ENCODE measurements around the gene USB1. TPM values are rescaled to one million over a fixed set of nuclear protein-coding genes. Genes with fewer than 3 reads are reported as not detected.
A peak's percentile ranks its signal among the peaks of the same experiment; 100 is the strongest.

USB1 gene
- total and polyA plus RNA-seq, 2 experiments from 2014 or later = 79.6 to 118 TPM

- TF ChIP-seq ZNF462 (CRISPR knock-in tag; IDR thresholded peaks at IDR 0.05) (no peak), STAT1 (IDR thresholded peaks at IDR 0.05; ENCODE audit: unreplicated experiment) (no peak)
These were observed 23.5 kb downstream of the USB1 start (continued) for GRCh38 chr16:58024486-58025350.

- peak within 1 kb of the TSS; percentile 96 for H3K4me3 ChIP-seq
- peak within 1 kb of the TSS; percentile 82 for H2AFZ ChIP-seq
- H3K27ac ChIP-seq (ENCODE audit: low read depth) = peak within 1 kb of the TSS; percentile 76; the same call in 1 of the 2 replicates
- peaks cover 7% of the 10 kb centered on the region; the same call in 1 of the 2 replicates for H3F3A ChIP-seq (replicated peaks; ENCODE audit: low read depth)
- H4K20me1 ChIP-seq (replicated peaks; ENCODE audit: insufficient read depth) = peaks cover 2% of the 10 kb centered on the region; the same call in 1 of the 2 replicates
- no peaks in the 10 kb centered on the region for H3K9me3 Mint-ChIP-seq
- peaks cover 57% of the 10 kb centered on the region for H3K4me1 Mint-ChIP-seq
- no peaks in the 10 kb centered on the region; the same call in 1 of the 2 replicates for H3K36me3 ChIP-seq (ENCODE audit: insufficient read depth)
- H3K4me3 Mint-ChIP-seq = peak within 1 kb of the TSS; percentile 85
- ATAC-seq = peak; percentile 44
- peaks cover 35% of the 10 kb centered on the region for H3K79me2 ChIP-seq (replicated peaks; ENCODE audit: insufficient read depth)
- no peaks in the 10 kb centered on the region for H3K9me2 ChIP-seq (ENCODE audit: insufficient read depth)
- peak within 1 kb of the TSS; percentile 94 for H3K4me2 ChIP-seq
- peak; percentile 99 for DNase-seq (ENCODE audit: low spot score)
- peaks cover 9% of the 10 kb centered on the region; the same call in 2 of the 3 replicates for H3K36me3 Mint-ChIP-seq (ENCODE audit: low read depth)
- H3K27ac Mint-ChIP-seq = peak within 1 kb of the TSS; percentile 89
- peaks cover 45% of the 10 kb centered on the region for H3K4me1 ChIP-seq (ENCODE audit: insufficient read depth)
- peaks cover 5% of the 10 kb centered on the region; the same call in 1 of the 2 replicates for H3K27me3 ChIP-seq (ENCODE audit: insufficient read depth)
- peaks cover 12% of the 10 kb centered on the region for H3K27me3 Mint-ChIP-seq (ENCODE audit: insufficient read depth, low read depth, poor library complexity)
- no peak for TF ChIP-seq NANOG (IDR thresholded peaks at IDR 0.05; ENCODE audit: borderline replicate concordance)
- peak; percentile 73 for TF ChIP-seq CREB1 (CRISPR knock-in tag; IDR thresholded peaks at IDR 0.05; ENCODE audit: low read depth)
- peak; percentile 55 for TF ChIP-seq POLR2AphosphoS5 (IDR thresholded peaks at IDR 0.05; ENCODE audit: low read depth)
- no peak for TF ChIP-seq JUNB (IDR thresholded peaks at IDR 0.05; ENCODE audit: unreplicated experiment)
- TF ChIP-seq EZH2phosphoT487 (IDR thresholded peaks at IDR 0.05; ENCODE audit: unreplicated experiment) = no peak
- TF ChIP-seq CTCF (conservative IDR thresholded peaks at IDR 0.05; ENCODE audit: low read depth in 2 of 2) = no peak
These were observed 24.3 kb downstream of the USB1 start, which contains the start of gene MMP15 for GRCh38 chr16:58025351-58026138. Gene MMP15 (plus strand): TSS chr16:58025754. CDS start chr16:58026351, 597 bp downstream.

All from GM23338 (cell line).